H1 (cell line): ENCODE results near the gene LCP1. TPM values are rescaled to one million over a fixed set of nuclear protein-coding genes. Genes with fewer than 3 reads are reported as not detected.

ENCODE experiments used
- CTCF ChIA-PET: fragments of 300-600 bp; sonication (Branson Sonifier 250); formaldehyde crosslinking; loops from one replicate; lab custom pipeline; 2021; ENCODE audit not compliant: partially characterized antibody; lab: Charles Lee
- POLR2A ChIA-PET: fragments of 300-600 bp; sonication (Branson Sonifier 250); formaldehyde crosslinking; loops from one replicate; lab custom pipeline; 2021; ENCODE audit warnings: inconsistent platforms; ENCODE audit not compliant: partially characterized antibody; lab: Charles Lee
- DNase-seq, 2 experiments: peaks; one replicate each; pipeline versions ENCODE4 v3.0.0 to v3.0.0-alpha.2; 2010 to 2022; ENCODE audit warnings: low spot score in 2 of 2, low read depth in 1 of 2, mixed read lengths in 1 of 2
- FAIRE-seq: peaks from 2 replicates; lab custom pipeline; 2011; peaks lifted over from hg19 to GRCh38; lab: Jason Lieb, UNC
- H2AFZ ChIP-seq: 2 replicates; pipeline ENCODE4 v1.8.1; 2012; ENCODE audit warnings: low read length, inconsistent platforms
- H2AK5ac ChIP-seq: 2 replicates; pipeline ENCODE4 v1.6.1; 2013; ENCODE audit warnings: low read depth, low read length
- H2BK120ac ChIP-seq: replicated peaks from 2 replicates; pipeline ENCODE3; 2013; ENCODE audit warnings: low read depth, low read length, inconsistent platforms
- H2BK12ac ChIP-seq: 2 replicates; pipeline ENCODE4 v1.6.1; 2013; ENCODE audit warnings: low read depth, low read length
- H2BK15ac ChIP-seq: 2 replicates; pipeline ENCODE4 v1.6.1; 2013; ENCODE audit warnings: low read length
- H2BK20ac ChIP-seq: 2 replicates; pipeline ENCODE4 v1.6.1; 2013; ENCODE audit warnings: low read length
- H2BK5ac ChIP-seq: 2 replicates; pipeline ENCODE4 v1.6.1; 2013; ENCODE audit warnings: low read depth, low read length
- H3K14ac ChIP-seq: 2 replicates; pipeline ENCODE4 v1.6.1; 2013; ENCODE audit warnings: inconsistent platforms; ENCODE audit not compliant: insufficient read length
- H3K18ac ChIP-seq: 2 replicates; pipeline ENCODE4 v1.6.1; 2013; ENCODE audit warnings: low read length; ENCODE audit errors: extremely low read depth
- H3K23ac ChIP-seq: 2 replicates; pipeline ENCODE4 v1.6.1; 2013; ENCODE audit warnings: inconsistent platforms; ENCODE audit not compliant: insufficient read length
- H3K23me2 ChIP-seq: 2 replicates; pipeline ENCODE4 v1.6.1; 2013; ENCODE audit warnings: low read depth, low read length
- H3K27ac ChIP-seq: 2 replicates; pipeline ENCODE4 v1.6.1; 2011; ENCODE audit warnings: low read depth, low read length, inconsistent platforms
- H3K27me3 ChIP-seq, 4 experiments: replicated peaks in 1 of 4; 1 replicate in 1 of 4; 2 replicates in 3 of 4; pipeline versions ENCODE4 v1.6.1 to v1.8.1; 2011 to 2013; ENCODE audit warnings: low read length in 3 of 4, mild to moderate bottlenecking in 3 of 4, inconsistent platforms in 2 of 4, mixed read lengths in 2 of 4, moderate library complexity in 1 of 4; ENCODE audit not compliant: control insufficient read depth in 3 of 4, insufficient read depth in 3 of 4; ENCODE audit errors: extremely low read depth in 1 of 4
- H3K36me3 ChIP-seq, 4 experiments: 2 replicates each; pipeline versions ENCODE4 v1.6.1 to v1.8.1; 2011 to 2013; ENCODE audit warnings: mild to moderate bottlenecking in 4 of 4, low read length in 3 of 4, moderate library complexity in 2 of 4, control low read depth in 1 of 4, inconsistent platforms in 1 of 4; ENCODE audit not compliant: insufficient read depth in 4 of 4, control insufficient read depth in 2 of 4
- H3K4ac ChIP-seq: replicated peaks from 2 replicates; pipeline ENCODE3; 2013; ENCODE audit warnings: low read length, low read depth, mixed read lengths, inconsistent platforms; ENCODE audit not compliant: insufficient read length
- H3K4me1 ChIP-seq, 4 experiments: replicated peaks in 1 of 4; 1 replicate in 1 of 4; 2 replicates in 3 of 4; pipeline versions ENCODE4 v1.6.1 to v1.8.1; 2011 to 2013; ENCODE audit warnings: low read length in 3 of 4, inconsistent platforms in 2 of 4, mixed read lengths in 1 of 4; ENCODE audit not compliant: insufficient read depth in 4 of 4, control insufficient read depth in 3 of 4
- H3K4me2 ChIP-seq, 2 experiments: 2 replicates each; pipeline versions ENCODE4 v1.6.1 to v1.8.1; 2011 to 2013; ENCODE audit warnings: low read depth in 2 of 2, low read length in 2 of 2, control low read depth in 1 of 2, inconsistent platforms in 1 of 2, mild to moderate bottlenecking in 1 of 2; ENCODE audit not compliant: insufficient read depth in 1 of 2
- H3K4me3 ChIP-seq, 4 experiments: fragments of 200-600, 300-600 bp in 1 of 4; sonication (generic), shearing (Covaris generic), sonication (Bioruptor Twin) in 1 of 4; 2 replicates each; pipeline versions ENCODE4 v1.5.1 to v1.8.1; 2011 to 2016; ENCODE audit warnings: low read length in 4 of 4, low read depth in 3 of 4, control low read depth in 2 of 4, inconsistent platforms in 2 of 4, mild to moderate bottlenecking in 2 of 4, mixed read lengths in 1 of 4, moderate library complexity in 1 of 4; ENCODE audit not compliant: insufficient read depth in 2 of 4; ENCODE audit errors: extremely low read depth in 1 of 4
- H3K56ac ChIP-seq: replicated peaks from 2 replicates; pipeline ENCODE3; 2013; ENCODE audit warnings: low read depth, mild to moderate bottlenecking, mixed read lengths, low read length, inconsistent platforms; ENCODE audit not compliant: insufficient read length
- H3K79me1 ChIP-seq: 2 replicates; pipeline ENCODE4 v1.6.1; 2013; ENCODE audit warnings: low read depth, low read length, control low read depth
- H3K79me2 ChIP-seq, 2 experiments: 2 replicates each; pipeline versions ENCODE4 v1.6.1 to v1.8.1; 2012 to 2013; ENCODE audit warnings: low read length in 2 of 2, mild to moderate bottlenecking in 2 of 2, inconsistent platforms in 1 of 2; ENCODE audit not compliant: insufficient read depth in 2 of 2, control insufficient read depth in 1 of 2
- H3K9ac ChIP-seq, 4 experiments: replicated peaks in 1 of 4; 1 replicate in 1 of 4; 2 replicates in 3 of 4; pipeline versions ENCODE4 v1.6.1 to v1.8.1; 2011 to 2013; ENCODE audit warnings: low read depth in 3 of 4, low read length in 3 of 4, control low read depth in 2 of 4, mild to moderate bottlenecking in 2 of 4, moderate library complexity in 2 of 4, inconsistent platforms in 1 of 4; ENCODE audit errors: extremely low read depth in 1 of 4
- H3K9me3 ChIP-seq, 2 experiments: 2 replicates each; pipeline versions ENCODE4 v1.6.1 to v1.8.1; 2012 to 2013; ENCODE audit warnings: mild to moderate bottlenecking in 2 of 2, moderate library complexity in 2 of 2, control low read depth in 1 of 2, inconsistent platforms in 1 of 2, low read depth in 1 of 2, low read length in 1 of 2, mixed read lengths in 1 of 2; ENCODE audit not compliant: insufficient read depth in 2 of 2
- H4K20me1 ChIP-seq, 2 experiments: replicated peaks in 1 of 2; 2 replicates each; pipeline versions ENCODE3 to v1.8.1; 2011 to 2013; ENCODE audit warnings: inconsistent platforms in 2 of 2, low read length in 2 of 2, mild to moderate bottlenecking in 1 of 2; ENCODE audit not compliant: insufficient read depth in 2 of 2, control insufficient read depth in 1 of 2
- H4K5ac ChIP-seq: 2 replicates; pipeline ENCODE4 v1.6.1; 2013; ENCODE audit warnings: low read length, low read depth, mixed read lengths, inconsistent platforms; ENCODE audit not compliant: insufficient read length
- H4K8ac ChIP-seq: 2 replicates; pipeline ENCODE4 v1.8.0; 2013; ENCODE audit warnings: mild to moderate bottlenecking, moderate library complexity, low read length, inconsistent platforms; ENCODE audit not compliant: insufficient read depth; ENCODE audit errors: extremely low read depth
- H4K91ac ChIP-seq: replicated peaks from 2 replicates; pipeline ENCODE3; 2013; ENCODE audit warnings: low read length, mixed read lengths, inconsistent platforms; ENCODE audit not compliant: insufficient read length
- CBX8 ChIP-seq: fragments of 300-800, 300-1000 bp; sonication (generic); IDR thresholded peaks from 2 replicates; pipeline ENCODE4 v1.7.1; 2016; ENCODE audit warnings: low read depth, low read length, borderline replicate concordance
- CHD1 ChIP-seq: IDR thresholded peaks from 2 replicates; pipeline ENCODE4 v1.6.1; 2012; ENCODE audit warnings: low read depth, low read length, improper control_type of control experiment
- CTCF ChIP-seq, 3 experiments: IDR thresholded peaks; 1 replicate in 2 of 3; 2 replicates in 1 of 3; pipeline versions ENCODE4 v1.5.1 to v1.6.1; 2011; ENCODE audit warnings: low read length in 3 of 3, mild to moderate bottlenecking in 3 of 3, inconsistent platforms in 2 of 3, low read depth in 1 of 3, moderate library complexity in 1 of 3; ENCODE audit not compliant: insufficient read depth in 1 of 3; ENCODE audit errors: control extremely low read depth in 1 of 3
- E2F6 ChIP-seq: IDR thresholded peaks from 2 replicates; pipeline ENCODE4 v1.6.1; 2012; ENCODE audit warnings: inconsistent platforms
- EGR1 ChIP-seq: IDR thresholded peaks from 2 replicates; pipeline ENCODE4 v1.6.1; 2011; ENCODE audit warnings: low read depth, low read length, borderline replicate concordance
- GABPA ChIP-seq: IDR thresholded peaks from 2 replicates; pipeline ENCODE4 v1.6.1; 2011; ENCODE audit warnings: mild to moderate bottlenecking, low read length, moderate library complexity, borderline replicate concordance; ENCODE audit not compliant: insufficient read depth
- POLR2A ChIP-seq, 2 experiments: IDR thresholded peaks; 1 replicate in 1 of 2; 2 replicates in 1 of 2; pipeline ENCODE4 v1.6.1; 2011; ENCODE audit warnings: low read depth in 2 of 2, low read length in 2 of 2, mild to moderate bottlenecking in 2 of 2; ENCODE audit errors: control extremely low read depth in 1 of 2
- SIN3A ChIP-seq, 2 experiments: IDR thresholded peaks in 1 of 2; conservative IDR thresholded peaks in 1 of 2; 2 replicates each; pipeline ENCODE4 v1.6.1; 2011 to 2012; ENCODE audit warnings: low read length in 2 of 2, improper control_type of control experiment in 1 of 2, low read depth in 1 of 2, mild to moderate bottlenecking in 1 of 2
- SIRT6 ChIP-seq: IDR thresholded peaks from one replicate; pipeline ENCODE4 v1.7.1; 2012; ENCODE audit warnings: low read length, inconsistent platforms
- SRF ChIP-seq: IDR thresholded peaks from 2 replicates; pipeline ENCODE4 v1.6.1; 2011; ENCODE audit warnings: mild to moderate bottlenecking, low read depth, low read length, moderate library complexity
- WGBS, 2 experiments: shearing (Covaris generic) in 1 of 2; methylation state at CpG; one replicate each; pipeline versions ENCODE4 v1.1.6 to v1.1.7; 2013 to 2015; ENCODE audit warnings: low lambda C conversion rate in 2 of 2, mixed read lengths in 2 of 2, inconsistent platforms in 1 of 2, low coverage in 1 of 2, missing lambda C conversion rate in 1 of 2; ENCODE audit not compliant: insufficient replicate concordance in 2 of 2, insufficient coverage in 1 of 2, insufficient read length in 1 of 2; ENCODE audit errors: extremely low coverage in 1 of 2, missing lambda C conversion rate in 1 of 2; 5-methylcytosine and 5-hydroxymethylcytosine counted together
- polyA plus RNA-seq, 7 experiments: library from polyadenylated mRNA; depleted of rRNA in 3 of 7; stranded (reverse) in 5 of 7; unstranded in 2 of 7; fragments of >200 nt in 5 of 7; fragments of 200-250 nt in 2 of 7; gene quantifications; 1 replicate in 5 of 7; 2 replicates in 1 of 7; 4 replicates in 1 of 7; pipeline versions ENCODE4 v1.2.1 to v1.2.3, GENCODE V29; 2011 to 2013; ENCODE audit warnings: missing spikeins in 2 of 7, mixed read lengths in 2 of 7
- total RNA-seq: library from RNA; stranded (reverse); fragmentation: NEBNext Ultra II Directional; extraction: Animal tissue kit (Norgen Biotek cat#: 25700); gene quantifications from 2 replicates; pipeline ENCODE4 v1.2.1, GENCODE V29; 2021

Gene LCP1
- total and polyA plus RNA-seq, 2 of the 8 experiments (the other 6 are each of a cell fraction or from before 2014, with no cell fraction given): 0.65 to 4.3 TPM

GRCh38 chr13:46152627-46153328 is 29.2 kb downstream of the LCP1 start:
- H3K56ac ChIP-seq: no peak overlapping the region
- peaks cover 0 to 1% of the 10 kb centered on the region in 2 experiments for H4K20me1 ChIP-seq
- no peak for DNase-seq
- H3K9me3 ChIP-seq: no peaks in the 10 kb centered on the region
- no peaks in the 10 kb centered on the region for H3K4me1 ChIP-seq
- H2BK5ac ChIP-seq: no peak overlapping the region
- 92% methylated on average over 6 of the region's 6 CpGs; no CpG with 5 or more reads in 1 of the 2 experiments for WGBS, 2 experiments
- no peak overlapping the region for H3K23ac ChIP-seq
- no peak overlapping the region for H4K91ac ChIP-seq
- FAIRE-seq: no peak
- H3K23me2 ChIP-seq: no peaks in the 10 kb centered on the region
- no peak overlapping the region for H2AFZ ChIP-seq
- no peak overlapping the region for H2BK12ac ChIP-seq
- H2BK15ac ChIP-seq: no peak overlapping the region
- no peak overlapping the region for H2BK20ac ChIP-seq
- no peak overlapping the region for H2BK120ac ChIP-seq
- no peak overlapping the region for H3K4ac ChIP-seq
- ChIA-PET POLR2A (no interaction called here), CTCF (interaction anchor here (1.0 kb wide), 1 partner anchor 30 kb away, joined by 3 read pairs; no protein-coding TSS in a partner anchor)
- no peaks in the 10 kb centered on the region for H3K27me3 ChIP-seq
- no peak overlapping the region for H3K14ac ChIP-seq
- H3K4me3 ChIP-seq: no peak overlapping the region
- H3K4me2 ChIP-seq: no peak overlapping the region
- H4K5ac ChIP-seq: no peak overlapping the region
- H3K9ac ChIP-seq: no peak overlapping the region
- no peak overlapping the region for H4K8ac ChIP-seq
- no peak overlapping the region for H2AK5ac ChIP-seq
- no peak overlapping the region for H3K18ac ChIP-seq
- no peaks in the 10 kb centered on the region for H3K36me3 ChIP-seq
- H3K79me2 ChIP-seq: no peaks in the 10 kb centered on the region
- H3K79me1 ChIP-seq: no peaks in the 10 kb centered on the region
- H3K27ac ChIP-seq: no peak overlapping the region
- no peak for TF ChIP-seq EGR1
- TF ChIP-seq E2F6: no peak
- TF ChIP-seq SRF: no peak
- TF ChIP-seq CBX8: no peak
- no peak for TF ChIP-seq CHD1
- no peak for TF ChIP-seq SIRT6
- TF ChIP-seq SIN3A (conservative IDR thresholded peaks at IDR 0.05 in 1 of 2, IDR thresholded peaks at IDR 0.05 in 1 of 2; ENCODE audit: low read depth in 1 of 2, low read length in 2 of 2): no peak
- TF ChIP-seq GABPA: no peak
- TF ChIP-seq CTCF (IDR thresholded peaks at IDR 0.05; ENCODE audit: control extremely low read depth in 1 of 3, insufficient read depth in 1 of 3, low read depth in 1 of 3, low read length in 3 of 3): no peak
- TF ChIP-seq POLR2A (IDR thresholded peaks at IDR 0.05; ENCODE audit: control extremely low read depth in 1 of 2, low read depth in 2 of 2, low read length in 2 of 2): no peak
